ENCODE data around the gene EYA2.

DNA sequence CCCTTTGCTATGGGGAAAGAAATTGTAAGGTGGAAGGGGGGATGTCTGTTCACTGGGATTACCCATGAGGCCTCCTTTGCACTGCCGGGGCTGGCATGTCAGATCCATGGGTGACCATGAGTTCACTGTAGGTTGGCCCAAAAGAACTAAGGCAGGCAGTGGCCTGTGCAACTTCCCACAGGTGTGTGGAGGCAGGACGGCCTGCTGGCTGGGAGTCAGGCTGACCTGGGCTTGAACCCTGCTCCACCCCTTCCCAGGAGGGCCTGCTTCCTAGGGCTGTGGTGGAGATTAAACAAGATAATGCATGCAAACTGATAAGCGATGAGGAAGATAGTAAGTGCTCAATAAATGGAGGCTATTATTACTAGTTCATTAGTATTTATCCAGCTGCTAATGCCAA lies 163.0 kb downstream of the EYA2 start:
- no peak for TF ChIP-seq CTCF (IDR thresholded peaks at IDR 0.05)
- no peak for TF ChIP-seq POLR2A (IDR thresholded peaks at IDR 0.05)
